BE2C (cell line): ENCODE measurements around the gene ASAP2.

Experiments used
- DNase-seq: peaks from one replicate; pipeline ENCODE4 v3.0.0-alpha.2; 2020
- H3K27me3 ChIP-seq: fragments of 250-450 bp; sonication (Bioruptor Pico); 2 replicates; pipeline ENCODE4 v1.5.1; 2020; ENCODE audit warnings: mild to moderate bottlenecking
- H3K36me3 ChIP-seq: fragments of 250-450 bp; sonication (Bioruptor Pico); 2 replicates; pipeline ENCODE4 v1.5.1; 2020; ENCODE audit warnings: mild to moderate bottlenecking
- H3K4me1 ChIP-seq: fragments of 250-450 bp; sonication (Bioruptor Pico); 2 replicates; pipeline ENCODE4 v1.5.1; 2020
- H3K4me3 ChIP-seq: 2 replicates; pipeline ENCODE4 v1.5.1; 2011; ENCODE audit warnings: low read depth, low read length
- H3K9me3 ChIP-seq: fragments of 250-450 bp; sonication (Bioruptor Pico); 2 replicates; pipeline ENCODE4 v1.5.1; 2020
- TF ChIP-seq, protein P1 (sequence below): IDR thresholded peaks from 2 replicates; pipeline ENCODE4 v1.5.1; 2012; ENCODE audit warnings: mild to moderate bottlenecking, low read depth, low read length

The ASAP2 gene

GRCh38 chr2:9226458-9227380 is 20.1 kb downstream of the ASAP2 start:
- no peak overlapping the region for H3K4me3 ChIP-seq
- TF ChIP-seq, protein P1, sequence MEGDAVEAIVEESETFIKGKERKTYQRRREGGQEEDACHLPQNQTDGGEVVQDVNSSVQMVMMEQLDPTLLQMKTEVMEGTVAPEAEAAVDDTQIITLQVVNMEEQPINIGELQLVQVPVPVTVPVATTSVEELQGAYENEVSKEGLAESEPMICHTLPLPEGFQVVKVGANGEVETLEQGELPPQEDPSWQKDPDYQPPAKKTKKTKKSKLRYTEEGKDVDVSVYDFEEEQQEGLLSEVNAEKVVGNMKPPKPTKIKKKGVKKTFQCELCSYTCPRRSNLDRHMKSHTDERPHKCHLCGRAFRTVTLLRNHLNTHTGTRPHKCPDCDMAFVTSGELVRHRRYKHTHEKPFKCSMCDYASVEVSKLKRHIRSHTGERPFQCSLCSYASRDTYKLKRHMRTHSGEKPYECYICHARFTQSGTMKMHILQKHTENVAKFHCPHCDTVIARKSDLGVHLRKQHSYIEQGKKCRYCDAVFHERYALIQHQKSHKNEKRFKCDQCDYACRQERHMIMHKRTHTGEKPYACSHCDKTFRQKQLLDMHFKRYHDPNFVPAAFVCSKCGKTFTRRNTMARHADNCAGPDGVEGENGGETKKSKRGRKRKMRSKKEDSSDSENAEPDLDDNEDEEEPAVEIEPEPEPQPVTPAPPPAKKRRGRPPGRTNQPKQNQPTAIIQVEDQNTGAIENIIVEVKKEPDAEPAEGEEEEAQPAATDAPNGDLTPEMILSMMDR: no peak
- no peaks in the 10 kb centered on the region for H3K9me3 ChIP-seq
- no peaks in the 10 kb centered on the region for H3K27me3 ChIP-seq
- no peak for DNase-seq
- peaks cover 1% of the 10 kb centered on the region; the same call in 1 of the 2 replicates for H3K4me1 ChIP-seq
- H3K36me3 ChIP-seq: no peaks in the 10 kb centered on the region

DNA sequence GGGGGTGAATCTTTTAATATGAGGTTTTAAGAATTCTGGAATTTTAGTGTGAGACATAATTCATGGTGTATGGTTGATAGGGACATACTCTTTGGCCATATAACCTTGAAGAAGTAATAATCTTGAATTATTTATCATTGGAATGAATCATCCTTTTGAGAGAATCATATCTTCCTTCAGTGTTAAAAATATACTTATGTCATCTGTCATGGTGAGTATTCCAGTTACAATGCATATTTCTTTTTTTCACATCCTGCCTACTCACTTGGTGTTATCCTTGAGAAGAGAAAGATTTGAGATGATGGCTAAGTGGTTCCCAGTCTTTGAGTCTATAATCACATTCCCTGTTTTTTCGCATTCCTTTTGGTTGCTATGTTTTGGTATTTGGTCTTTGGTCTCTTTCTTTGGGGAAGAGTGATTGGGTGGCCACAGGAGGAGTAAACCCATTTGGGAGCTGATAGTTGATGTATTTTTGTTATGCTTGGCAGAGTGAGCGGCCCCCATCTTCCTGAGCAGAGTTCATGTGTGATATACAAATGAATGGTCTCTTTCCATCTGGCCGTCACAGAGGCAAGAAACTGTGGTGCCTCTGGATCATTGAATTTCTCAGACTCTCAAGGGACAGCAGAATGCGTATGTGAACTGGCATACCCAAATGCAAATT is 21.6 kb downstream of the ASAP2 start:
- H3K4me1 ChIP-seq: peaks cover 13% of the 10 kb centered on the region
- H3K27me3 ChIP-seq: no peaks in the 10 kb centered on the region
- no peak overlapping the region for H3K4me3 ChIP-seq
- H3K36me3 ChIP-seq: no peaks in the 10 kb centered on the region
- DNase-seq: no peak
- TF ChIP-seq, protein P1: no peak
- no peaks in the 10 kb centered on the region for H3K9me3 ChIP-seq

DNA sequence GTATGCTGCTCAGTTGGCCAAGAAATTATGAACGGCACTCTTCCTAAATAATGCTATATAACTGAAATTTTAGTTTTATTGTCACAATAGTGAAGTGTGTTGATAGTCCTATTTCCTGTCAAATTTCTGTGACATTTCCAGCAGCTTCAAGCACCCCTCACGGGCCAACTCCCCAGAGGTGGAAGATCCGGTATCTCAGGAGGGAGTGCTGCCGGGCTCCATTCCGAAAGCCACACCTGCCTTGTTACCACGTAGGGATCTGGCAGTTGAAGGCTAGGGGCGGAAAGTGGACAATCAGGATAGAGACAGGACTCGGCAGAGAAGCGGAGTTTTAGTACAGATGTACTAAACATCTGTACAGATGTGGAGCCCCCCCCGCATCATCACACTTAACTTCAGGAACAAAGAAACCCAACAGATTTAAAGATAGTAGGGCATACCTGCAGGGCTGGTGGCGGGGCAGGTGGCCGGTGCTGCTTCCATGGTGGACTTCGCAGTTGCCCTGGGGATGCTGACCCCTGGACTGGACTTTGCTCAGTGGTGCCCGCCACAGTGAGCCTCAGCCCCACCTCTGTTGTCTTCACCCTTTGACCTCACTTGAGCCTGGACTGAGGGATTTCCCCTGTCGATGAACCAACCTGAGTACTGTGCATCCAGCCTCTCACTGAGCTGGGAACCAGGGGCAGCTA is 22.3 kb downstream of the ASAP2 start:
- H3K36me3 ChIP-seq: no peaks in the 10 kb centered on the region
- no peaks in the 10 kb centered on the region for H3K27me3 ChIP-seq
- DNase-seq: no peak
- no peak overlapping the region for H3K4me3 ChIP-seq
- no peaks in the 10 kb centered on the region for H3K9me3 ChIP-seq
- TF ChIP-seq, protein P1: no peak
- H3K4me1 ChIP-seq: peaks cover 20% of the 10 kb centered on the region

DNA sequence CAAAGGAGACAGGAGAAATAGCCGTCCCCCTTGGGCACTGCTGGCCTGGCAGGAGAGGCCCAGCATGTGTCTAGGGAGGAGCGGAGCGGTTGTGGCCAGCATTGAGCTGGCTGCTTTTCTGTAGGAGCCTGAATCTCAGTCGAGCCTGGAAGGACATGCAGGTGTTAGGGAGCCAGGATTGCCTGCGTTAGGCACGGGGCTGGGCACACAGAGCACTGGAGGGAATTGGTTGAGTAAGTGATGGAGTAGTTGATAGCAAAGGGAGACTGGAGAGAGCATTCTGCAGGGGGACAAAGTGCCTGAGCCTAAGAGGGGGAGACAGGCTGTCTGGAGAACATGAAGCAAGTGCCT is 22.8 kb downstream of the ASAP2 start:
- Histone ChIP-seq H3K4me1 (peaks cover 25% of the 10 kb centered on the region), H3K27me3 (no peaks in the 10 kb centered on the region)

GRCh38 chr2:9230051-9230802 is 23.6 kb downstream of the ASAP2 start:
- Histone ChIP-seq H3K27me3 (no peaks in the 10 kb centered on the region), H3K4me3 (no peak overlapping the region), H3K4me1 (peaks cover 30% of the 10 kb centered on the region), H3K9me3 (no peaks in the 10 kb centered on the region), H3K36me3 (no peaks in the 10 kb centered on the region)
- DNase-seq: peak; percentile 32
- TF ChIP-seq, protein P1: no peak

More for the DNA sequence above, 22.8 kb downstream of the ASAP2 start:
- Histone ChIP-seq H3K36me3 (no peaks in the 10 kb centered on the region), H3K4me3 (no peak overlapping the region), H3K9me3 (no peaks in the 10 kb centered on the region)
- no peak for DNase-seq
- TF ChIP-seq, protein P1: no peak
